ENCODE data around the gene TGOLN2. TPM values are rescaled to one million over a fixed set of nuclear protein-coding genes. Genes with fewer than 3 reads are reported as not detected.

Gene TGOLN2
- total RNA-seq, 1 experiment from 2014 or later: 178 TPM

DNA sequence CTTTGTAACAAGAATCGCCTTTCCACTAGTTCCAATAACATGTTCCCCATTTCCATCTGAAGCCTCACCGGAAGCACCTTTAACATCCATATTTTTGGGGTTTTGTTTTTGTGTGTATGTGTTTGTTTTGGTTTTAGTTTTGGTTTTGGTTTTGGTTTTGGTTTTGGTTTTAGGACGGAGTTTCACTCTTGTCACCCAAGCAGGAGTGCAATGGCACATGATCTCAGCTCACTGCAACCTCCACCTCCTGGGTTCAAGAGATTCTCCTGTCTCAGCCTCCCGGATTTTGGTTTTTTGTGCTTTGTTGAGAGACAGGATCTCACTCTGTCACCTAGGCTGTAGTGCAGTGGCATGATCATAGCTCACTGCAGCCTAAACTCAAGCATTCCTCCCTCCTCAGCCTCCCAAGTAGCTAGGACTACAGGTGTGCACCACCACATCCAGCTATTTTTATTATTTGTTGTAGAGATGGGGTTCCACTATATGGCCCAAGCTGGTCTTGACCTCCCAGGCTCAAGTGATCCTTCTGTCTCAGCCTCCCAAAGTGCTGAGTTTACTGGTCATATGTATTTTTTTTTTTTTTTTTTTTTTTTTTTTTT, 36.3 kb downstream of the TGOLN2 start:
- in situ Hi-C loops (cut with HindIII; ENCODE audit: low pct_unique_long_range_greater_than_20kb, low sequenced_read_pairs) (no loop called here), intact Hi-C loops (cut with micrococcal nuclease; ENCODE audit: unreplicated experiment) (no loop called here)
- Histone ChIP-seq H3K9me3 (ENCODE audit: control insufficient read depth, insufficient read depth, low read depth, low read length) (no peaks in the 10 kb centered on the region), H3K4me1 (ENCODE audit: control insufficient read depth, insufficient read depth, low read length) (peaks cover 13% of the 10 kb centered on the region), H3K27me3 (ENCODE audit: control insufficient read depth, insufficient read depth, low read length) (no peaks in the 10 kb centered on the region), H3K36me3 (ENCODE audit: control insufficient read depth, insufficient read depth, low read length) (0 out of 2 replicates have a peak, but pooled peaks cover 2% of the 10 kb centered on the region), H3K4me3 (ENCODE audit: low read depth in 2 of 2, low read length in 2 of 2) (peak overlapping the region in 1 of 2 experiments; percentile 9; a peak in 2 of 4 replicates), H3K27ac (ENCODE audit: low read length) (no peak overlapping the region)
- ATAC-seq (no peak), DNase-seq (ENCODE audit: low read depth, low spot score) (no peak)
- BruUV-seq (replicated peaks): no TSS peak
- CTCF ChIA-PET: interaction anchor here (0.6 kb wide), 2 partner anchors 298 to 870 kb away, joined by 3 to 4 read pairs; no protein-coding TSS in a partner anchor
- TF ChIP-seq, protein P1, sequence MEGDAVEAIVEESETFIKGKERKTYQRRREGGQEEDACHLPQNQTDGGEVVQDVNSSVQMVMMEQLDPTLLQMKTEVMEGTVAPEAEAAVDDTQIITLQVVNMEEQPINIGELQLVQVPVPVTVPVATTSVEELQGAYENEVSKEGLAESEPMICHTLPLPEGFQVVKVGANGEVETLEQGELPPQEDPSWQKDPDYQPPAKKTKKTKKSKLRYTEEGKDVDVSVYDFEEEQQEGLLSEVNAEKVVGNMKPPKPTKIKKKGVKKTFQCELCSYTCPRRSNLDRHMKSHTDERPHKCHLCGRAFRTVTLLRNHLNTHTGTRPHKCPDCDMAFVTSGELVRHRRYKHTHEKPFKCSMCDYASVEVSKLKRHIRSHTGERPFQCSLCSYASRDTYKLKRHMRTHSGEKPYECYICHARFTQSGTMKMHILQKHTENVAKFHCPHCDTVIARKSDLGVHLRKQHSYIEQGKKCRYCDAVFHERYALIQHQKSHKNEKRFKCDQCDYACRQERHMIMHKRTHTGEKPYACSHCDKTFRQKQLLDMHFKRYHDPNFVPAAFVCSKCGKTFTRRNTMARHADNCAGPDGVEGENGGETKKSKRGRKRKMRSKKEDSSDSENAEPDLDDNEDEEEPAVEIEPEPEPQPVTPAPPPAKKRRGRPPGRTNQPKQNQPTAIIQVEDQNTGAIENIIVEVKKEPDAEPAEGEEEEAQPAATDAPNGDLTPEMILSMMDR (IDR thresholded peaks at IDR 0.05): no peak
- POLR2A ChIA-PET: no interaction called here

DNA sequence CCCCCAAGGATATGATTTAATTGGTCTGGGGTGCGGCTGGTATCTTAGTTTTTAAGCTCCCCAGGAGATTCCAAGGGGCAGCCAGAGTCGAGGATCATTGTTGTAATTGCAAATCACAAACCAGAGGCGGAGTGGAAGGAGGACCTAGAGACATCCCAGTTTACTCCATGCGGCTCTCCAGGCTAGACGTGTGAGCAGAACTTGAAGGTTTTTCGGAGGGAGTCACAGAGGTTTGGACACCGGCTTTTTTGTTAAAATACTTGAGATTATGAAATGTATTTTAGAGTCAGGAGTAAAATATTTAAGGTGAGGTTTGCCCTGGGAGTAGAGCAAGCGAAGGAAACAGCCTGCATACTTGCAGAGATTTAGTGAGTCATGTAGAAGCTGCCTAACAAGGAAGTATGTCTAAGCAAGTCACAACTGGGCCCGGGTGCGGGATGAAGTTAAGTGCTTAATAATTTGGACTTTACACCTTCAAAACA, 39.5 kb downstream of the TGOLN2 start:
- no peak for DNase-seq (ENCODE audit: low read depth, low spot score)
- ChIA-PET CTCF (no interaction called here), POLR2A (interaction anchor here (0.7 kb wide), 1 partner anchor 150 kb away, joined by 3 read pairs; no protein-coding TSS in a partner anchor)
- TF ChIP-seq, protein P1 (IDR thresholded peaks at IDR 0.05): no peak
- TF ChIP-seq SIN3A (IDR thresholded peaks at IDR 0.05; ENCODE audit: borderline replicate concordance, insufficient read depth, low read depth, low read length): no peak
- TF ChIP-seq POLR2AphosphoS5 (IDR thresholded peaks at IDR 0.05; ENCODE audit: low read depth, low read length): no peak
- TF ChIP-seq, protein P2, sequence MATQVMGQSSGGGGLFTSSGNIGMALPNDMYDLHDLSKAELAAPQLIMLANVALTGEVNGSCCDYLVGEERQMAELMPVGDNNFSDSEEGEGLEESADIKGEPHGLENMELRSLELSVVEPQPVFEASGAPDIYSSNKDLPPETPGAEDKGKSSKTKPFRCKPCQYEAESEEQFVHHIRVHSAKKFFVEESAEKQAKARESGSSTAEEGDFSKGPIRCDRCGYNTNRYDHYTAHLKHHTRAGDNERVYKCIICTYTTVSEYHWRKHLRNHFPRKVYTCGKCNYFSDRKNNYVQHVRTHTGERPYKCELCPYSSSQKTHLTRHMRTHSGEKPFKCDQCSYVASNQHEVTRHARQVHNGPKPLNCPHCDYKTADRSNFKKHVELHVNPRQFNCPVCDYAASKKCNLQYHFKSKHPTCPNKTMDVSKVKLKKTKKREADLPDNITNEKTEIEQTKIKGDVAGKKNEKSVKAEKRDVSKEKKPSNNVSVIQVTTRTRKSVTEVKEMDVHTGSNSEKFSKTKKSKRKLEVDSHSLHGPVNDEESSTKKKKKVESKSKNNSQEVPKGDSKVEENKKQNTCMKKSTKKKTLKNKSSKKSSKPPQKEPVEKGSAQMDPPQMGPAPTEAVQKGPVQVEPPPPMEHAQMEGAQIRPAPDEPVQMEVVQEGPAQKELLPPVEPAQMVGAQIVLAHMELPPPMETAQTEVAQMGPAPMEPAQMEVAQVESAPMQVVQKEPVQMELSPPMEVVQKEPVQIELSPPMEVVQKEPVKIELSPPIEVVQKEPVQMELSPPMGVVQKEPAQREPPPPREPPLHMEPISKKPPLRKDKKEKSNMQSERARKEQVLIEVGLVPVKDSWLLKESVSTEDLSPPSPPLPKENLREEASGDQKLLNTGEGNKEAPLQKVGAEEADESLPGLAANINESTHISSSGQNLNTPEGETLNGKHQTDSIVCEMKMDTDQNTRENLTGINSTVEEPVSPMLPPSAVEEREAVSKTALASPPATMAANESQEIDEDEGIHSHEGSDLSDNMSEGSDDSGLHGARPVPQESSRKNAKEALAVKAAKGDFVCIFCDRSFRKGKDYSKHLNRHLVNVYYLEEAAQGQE (IDR thresholded peaks at IDR 0.05; ENCODE audit: insufficient read depth in 1 of 2, low read depth in 2 of 2, low read length in 1 of 2): no peak
- intact Hi-C loops (cut with micrococcal nuclease; ENCODE audit: unreplicated experiment) (loop anchor here (5.0 kb wide), 1 partner anchor 156 kb away; the partner anchor contains the start of gene TCF7L1), in situ Hi-C loops (cut with HindIII; ENCODE audit: low pct_unique_long_range_greater_than_20kb, low sequenced_read_pairs) (no loop called here)
- 0 out of 2 replicates have a peak, but pooled peaks cover 2% of the 10 kb centered on the region for H3K36me3 ChIP-seq (ENCODE audit: control insufficient read depth, insufficient read depth, low read length)
- H3K27me3 ChIP-seq (ENCODE audit: control insufficient read depth, insufficient read depth, low read length): no peaks in the 10 kb centered on the region
- no peaks in the 10 kb centered on the region for H3K9me3 ChIP-seq (ENCODE audit: control insufficient read depth, insufficient read depth, low read depth, low read length)
- peaks cover 10% of the 10 kb centered on the region; the same call in 1 of the 2 replicates for H3K4me1 ChIP-seq (ENCODE audit: control insufficient read depth, insufficient read depth, low read length)
- ATAC-seq: no peak
- no peak overlapping the region for H3K27ac ChIP-seq (ENCODE audit: low read length)
- no TSS peak for BruUV-seq (replicated peaks)
- no peak overlapping the region for H3K4me3 ChIP-seq (ENCODE audit: low read depth in 2 of 2, low read length in 2 of 2)
